Measurements from ENCODE around the gene PPP1R13L. TPM values are rescaled to one million over a fixed set of nuclear protein-coding genes. Genes with fewer than 3 reads are reported as not detected.

Gene PPP1R13L
- total RNA-seq, 4 donors from 2014 or later, result 13.7 to 20.0 (median 15.6) TPM

- DNase-seq (ENCODE audit: low spot score) (peak; percentile 52), ATAC-seq (ENCODE audit: low FRiP score) (peak; percentile 73)
- no peak for TF ChIP-seq CTCF (IDR thresholded peaks at IDR 0.05)
Measured at GRCh38 chr19:45405435-45406225, 761 bp upstream of the PPP1R13L start.

GRCh38 chr19:45403781-45404556, 900 bp downstream of the PPP1R13L start:
- DNase-seq (ENCODE audit: low spot score) (peak; percentile 51), ATAC-seq (ENCODE audit: low FRiP score) (no peak)
- TF ChIP-seq CTCF (IDR thresholded peaks at IDR 0.05), result no peak

GRCh38 chr19:45403272-45403671, 1.6 kb downstream of the PPP1R13L start:
- DNase-seq (ENCODE audit: low spot score) (no peak), ATAC-seq (ENCODE audit: low FRiP score) (no peak)
- no peak for TF ChIP-seq CTCF (IDR thresholded peaks at IDR 0.05)

GRCh38 chr19:45402298-45403061, 2.4 kb downstream of the PPP1R13L start:
- no peak for DNase-seq (ENCODE audit: low spot score)
- TF ChIP-seq CTCF (IDR thresholded peaks at IDR 0.05), result no peak
- no peak for ATAC-seq (ENCODE audit: low FRiP score)

- ATAC-seq (ENCODE audit: low FRiP score), result no peak
- no peak for TF ChIP-seq CTCF (IDR thresholded peaks at IDR 0.05)
- no peak for DNase-seq (ENCODE audit: low spot score)
Measured at GRCh38 chr19:45401815-45402214, 3.1 kb downstream of the PPP1R13L start.

DNA sequence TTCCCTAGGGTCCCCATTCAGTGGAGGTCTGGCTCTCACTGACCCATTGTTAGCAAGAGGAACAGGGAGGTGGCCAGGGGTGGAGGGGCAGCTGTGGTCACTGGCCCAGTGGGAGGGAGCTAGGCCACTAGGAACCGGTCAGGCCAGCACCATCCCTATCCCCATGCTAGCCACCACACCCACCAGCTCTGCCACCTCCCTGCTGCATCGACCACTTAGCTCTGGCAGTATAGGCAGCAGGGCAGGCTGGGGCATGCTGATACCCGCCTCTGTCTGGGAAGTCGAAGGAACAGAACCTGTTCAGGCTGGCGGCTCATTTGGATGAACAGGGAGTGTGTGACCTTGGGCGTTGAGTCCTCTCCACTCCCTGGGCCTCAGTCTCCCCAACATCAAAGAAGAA, 4.7 kb downstream of the PPP1R13L start:
- ATAC-seq (ENCODE audit: low FRiP score), result no peak
- DNase-seq (ENCODE audit: low spot score), result no peak
- TF ChIP-seq CTCF (IDR thresholded peaks at IDR 0.05), result no peak

Measured in omental fat pad (tissue), 4 donors.